Bronchial epithelial cell (primary cell): Measurements from ENCODE around the gene MAVS. TPM values are rescaled to one million over a fixed set of nuclear protein-coding genes. Genes with fewer than 3 reads are reported as not detected.

ENCODE experiments used
- DNase-seq: peaks from one replicate; pipeline ENCODE4 v3.0.0-alpha.2; 2010; ENCODE audit warnings: low read depth
- FAIRE-seq: peaks from 2 replicates; lab custom pipeline; 2011; peaks lifted over from hg19 to GRCh38; lab: Jason Lieb, UNC
- H3K27me3 ChIP-seq: 2 replicates; pipeline ENCODE4 v1.5.1; 2011; ENCODE audit warnings: low read length; ENCODE audit not compliant: control insufficient read depth, insufficient read depth
- H3K36me3 ChIP-seq: 2 replicates; pipeline ENCODE4 v1.5.1; 2011; ENCODE audit warnings: low read length; ENCODE audit not compliant: control insufficient read depth, insufficient read depth
- H3K4me3 ChIP-seq: 2 replicates; pipeline ENCODE4 v1.5.1; 2011; ENCODE audit warnings: mild to moderate bottlenecking, low read depth, low read length, control low read depth
- total RNA-seq: library from RNA; depleted of rRNA; stranded (reverse); fragments of >200 nt; gene quantifications from 2 replicates; pipeline ENCODE4 v1.2.1, GENCODE V29; 2014
- TF ChIP-seq, protein P1 (sequence below): IDR thresholded peaks from 2 replicates; pipeline ENCODE4 v1.5.1; 2011; ENCODE audit warnings: mild to moderate bottlenecking, moderate library complexity, low read length, control low read depth, inconsistent platforms; ENCODE audit not compliant: insufficient read depth, severe bottlenecking

Gene MAVS
- total RNA-seq, 1 donor from 2014 or later: 9.7 TPM

DNA sequence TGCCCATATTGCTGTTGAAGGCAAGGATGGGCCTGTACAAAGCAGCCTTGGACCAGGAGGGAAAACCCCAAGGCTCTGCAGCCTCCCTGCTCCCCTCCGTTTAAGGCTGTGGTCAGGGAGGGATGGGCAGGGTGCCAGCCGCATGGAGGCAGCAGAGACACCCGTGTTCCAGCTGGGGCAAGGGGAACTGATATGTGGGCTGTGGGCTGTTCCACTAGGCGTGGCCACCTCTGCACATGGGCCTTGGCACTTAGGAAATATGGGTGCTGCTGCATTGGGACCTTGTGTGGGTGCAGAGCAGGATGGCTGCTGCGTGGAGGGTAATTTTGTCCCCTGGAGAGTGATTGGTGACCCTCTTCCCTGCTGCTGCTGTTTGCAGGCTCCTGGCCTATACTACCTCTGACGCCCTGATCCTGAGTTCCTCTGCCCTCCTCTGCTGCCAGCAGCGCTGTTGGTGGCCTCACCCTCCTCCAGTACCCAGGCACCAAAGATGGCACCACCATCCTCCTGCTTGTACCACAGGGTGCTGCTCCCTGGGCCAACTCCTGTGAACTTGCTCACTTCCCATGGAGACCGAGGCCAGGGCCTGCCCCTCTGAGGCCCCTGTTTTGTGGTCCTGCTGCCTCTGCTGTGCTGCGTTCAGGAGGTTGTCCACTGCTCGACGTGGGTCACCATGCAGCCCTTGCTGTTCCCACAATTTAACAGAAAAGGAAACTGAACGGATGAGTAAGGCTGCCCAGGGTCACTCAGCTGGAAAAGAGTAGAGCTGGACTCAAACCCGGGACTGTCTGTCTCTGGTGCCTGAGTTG, 77.9 kb downstream of the MAVS start:
- Histone ChIP-seq H3K4me3 (no peak overlapping the region), H3K36me3 (peaks cover 2% of the 10 kb centered on the region), H3K27me3 (no peaks in the 10 kb centered on the region)
- DNase-seq (no peak), FAIRE-seq (peak; percentile 55)
- TF ChIP-seq, protein P1, sequence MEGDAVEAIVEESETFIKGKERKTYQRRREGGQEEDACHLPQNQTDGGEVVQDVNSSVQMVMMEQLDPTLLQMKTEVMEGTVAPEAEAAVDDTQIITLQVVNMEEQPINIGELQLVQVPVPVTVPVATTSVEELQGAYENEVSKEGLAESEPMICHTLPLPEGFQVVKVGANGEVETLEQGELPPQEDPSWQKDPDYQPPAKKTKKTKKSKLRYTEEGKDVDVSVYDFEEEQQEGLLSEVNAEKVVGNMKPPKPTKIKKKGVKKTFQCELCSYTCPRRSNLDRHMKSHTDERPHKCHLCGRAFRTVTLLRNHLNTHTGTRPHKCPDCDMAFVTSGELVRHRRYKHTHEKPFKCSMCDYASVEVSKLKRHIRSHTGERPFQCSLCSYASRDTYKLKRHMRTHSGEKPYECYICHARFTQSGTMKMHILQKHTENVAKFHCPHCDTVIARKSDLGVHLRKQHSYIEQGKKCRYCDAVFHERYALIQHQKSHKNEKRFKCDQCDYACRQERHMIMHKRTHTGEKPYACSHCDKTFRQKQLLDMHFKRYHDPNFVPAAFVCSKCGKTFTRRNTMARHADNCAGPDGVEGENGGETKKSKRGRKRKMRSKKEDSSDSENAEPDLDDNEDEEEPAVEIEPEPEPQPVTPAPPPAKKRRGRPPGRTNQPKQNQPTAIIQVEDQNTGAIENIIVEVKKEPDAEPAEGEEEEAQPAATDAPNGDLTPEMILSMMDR: no peak

DNA sequence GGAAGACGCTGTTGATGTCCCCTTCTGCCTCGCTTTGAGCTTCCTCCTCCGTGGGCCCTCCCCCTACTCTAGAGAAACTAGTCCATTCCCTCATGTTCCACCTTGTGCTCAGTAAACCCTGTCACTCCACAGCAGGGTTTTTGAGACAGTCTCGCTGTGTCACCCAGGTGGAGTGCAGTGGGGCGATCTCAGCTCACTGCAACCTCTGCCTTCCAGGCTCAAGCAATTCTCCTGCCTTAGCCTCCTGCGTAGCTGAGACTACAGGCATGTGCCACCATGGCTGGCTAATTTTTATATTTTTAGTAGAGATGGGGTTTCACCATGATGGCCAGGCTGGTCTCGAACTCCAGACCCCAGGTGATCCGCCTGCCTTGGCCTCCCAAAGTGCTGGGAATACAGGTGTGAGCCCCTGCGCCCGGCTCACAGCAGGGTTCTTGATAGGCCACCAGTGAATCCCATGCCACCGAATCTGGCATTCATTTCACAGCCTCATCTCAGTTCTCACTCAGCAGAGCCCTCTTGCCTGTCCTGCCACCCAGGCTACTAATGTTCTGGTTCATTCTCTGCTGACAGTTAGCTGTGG, 78.6 kb downstream of the MAVS start:
- Histone ChIP-seq H3K4me3 (no peak overlapping the region), H3K36me3 (peaks cover 2% of the 10 kb centered on the region), H3K27me3 (no peaks in the 10 kb centered on the region)
- DNase-seq (no peak), FAIRE-seq (no peak)
- TF ChIP-seq, protein P1: no peak

Other genes with a start within 250 kb of the MAVS start
- gene GFRA4, start 183.4 kb upstream of the MAVS start, total RNA-seq: not detected in 2 replicates
- under 0.01 and 0.53 TPM in 2 replicates for gene ADAM33, start 164.8 kb upstream of the MAVS start, total RNA-seq
- not detected in 2 replicates for gene SIGLEC1, start 134.2 kb upstream of the MAVS start, total RNA-seq
- not detected in 2 replicates for gene HSPA12B, start 114.1 kb upstream of the MAVS start, total RNA-seq
- 15.0 and 15.4 TPM in 2 replicates for gene ADISSP, start 79.1 kb upstream of the MAVS start, total RNA-seq
- gene SPEF1, start 65.4 kb upstream of the MAVS start, total RNA-seq: under 0.01 TPM in 1 of 2 replicates, not detected in the other
- gene CENPB, start 60.1 kb upstream of the MAVS start, total RNA-seq: 67.8 and 87.4 TPM in 2 replicates
- gene CDC25B, start 50.5 kb upstream of the MAVS start, total RNA-seq: 7.6 and 17.9 TPM in 2 replicates
- gene AP5S1, start 26.3 kb upstream of the MAVS start, total RNA-seq: 9.5 and 12.4 TPM in 2 replicates
- gene PANK2, start 42.6 kb downstream of the MAVS start, total RNA-seq: 29.7 and 40.3 TPM in 2 replicates
- 1.3 and 2.3 TPM in 2 replicates for gene RNF24, start 168.7 kb downstream of the MAVS start, total RNA-seq